Endothelial cell of umbilical vein (primary cell): ENCODE measurements around the gene UBL5. TPM values are rescaled to one million over a fixed set of nuclear protein-coding genes. Genes with fewer than 3 reads are reported as not detected.

Source experiments
- BruUV-seq: library from RNA; stranded (reverse); fragments of 400-500 nt; replicated peaks from 2 replicates; lab custom pipeline; 2021; lab: Mats Ljungman, UMichigan
- CTCF ChIA-PET: fragments of 300-600, 350-600 bp; sonication (Branson Sonifier 250); formaldehyde crosslinking; loops from one replicate; lab custom pipeline; 2021; ENCODE audit warnings: antibody characterized with exemption, inconsistent platforms; lab: Charles Lee
- POLR2A ChIA-PET: fragments of 300-600, 350-600 bp; sonication (Branson Sonifier 250); formaldehyde crosslinking; loops from one replicate; lab custom pipeline; 2021; ENCODE audit warnings: antibody characterized with exemption, inconsistent platforms; lab: Charles Lee
- DNase-seq: peaks from one replicate; pipeline ENCODE4 v3.0.0-alpha.2; 2011; ENCODE audit warnings: low read depth, low spot score
- FAIRE-seq: peaks from 2 replicates; lab custom pipeline; 2011; peaks lifted over from hg19 to GRCh38; lab: Jason Lieb, UNC
- H2AFZ ChIP-seq: 2 replicates; pipeline ENCODE4 v1.6.0; 2012; ENCODE audit warnings: low read depth, low read length, control low read depth, inconsistent platforms
- H3K27ac ChIP-seq: 2 replicates; pipeline ENCODE4 v1.5.1; 2011; ENCODE audit warnings: low read depth, mild to moderate bottlenecking, control low read depth, low read length, moderate library complexity; ENCODE audit not compliant: insufficient read depth
- H3K27me3 ChIP-seq, 2 experiments: 2 replicates each; pipeline versions ENCODE4 v1.6.0 to v1.6.1; 2011; ENCODE audit warnings: low read length in 2 of 2, mixed read lengths in 1 of 2; ENCODE audit not compliant: control insufficient read depth in 2 of 2, insufficient read depth in 2 of 2
- H3K36me3 ChIP-seq, 2 experiments: 2 replicates in 1 of 2; 3 replicates in 1 of 2; pipeline ENCODE4 v1.5.1; 2011; ENCODE audit warnings: low read length in 2 of 2, mild to moderate bottlenecking in 1 of 2, moderate library complexity in 1 of 2; ENCODE audit not compliant: control insufficient read depth in 2 of 2, insufficient read depth in 2 of 2; ENCODE audit errors: extremely low read depth in 1 of 2
- H3K4me1 ChIP-seq: 3 replicates; pipeline ENCODE4 v1.5.1; 2011; ENCODE audit warnings: mild to moderate bottlenecking, low read length; ENCODE audit not compliant: control insufficient read depth, insufficient read depth; ENCODE audit errors: extremely low read depth
- H3K4me2 ChIP-seq: 2 replicates; pipeline ENCODE4 v1.6.1; 2011; ENCODE audit warnings: low read length, control low read depth, mixed read lengths; ENCODE audit not compliant: insufficient read depth
- H3K4me3 ChIP-seq, 3 experiments: fragments of 200-600 bp in 1 of 3; sonication (generic), shearing (Covaris generic) in 1 of 3; replicated peaks in 1 of 3; 2 replicates each; pipeline ENCODE4 v1.5.1; 2011 to 2016; ENCODE audit warnings: control low read depth in 3 of 3, low read length in 3 of 3, mild to moderate bottlenecking in 2 of 3, inconsistent platforms in 1 of 3, low read depth in 1 of 3, moderate library complexity in 1 of 3; ENCODE audit not compliant: insufficient read depth in 1 of 3
- H3K79me2 ChIP-seq: 2 replicates; pipeline ENCODE4 v1.6.0; 2012; ENCODE audit warnings: low read length, inconsistent platforms; ENCODE audit not compliant: control insufficient read depth, insufficient read depth
- H3K9ac ChIP-seq: replicated peaks from 2 replicates; pipeline ENCODE3; 2011; ENCODE audit warnings: low read length, control low read depth; ENCODE audit not compliant: insufficient read depth; ENCODE audit errors: extremely low read depth
- H3K9me1 ChIP-seq: replicated peaks from 3 replicates; pipeline ENCODE4 v1.6.0; 2011; ENCODE audit warnings: mild to moderate bottlenecking, low read length; ENCODE audit not compliant: control insufficient read depth, insufficient read depth; ENCODE audit errors: extremely low read depth
- H3K9me3 ChIP-seq: replicated peaks from 2 replicates; pipeline ENCODE4 v1.5.1; 2012; ENCODE audit warnings: low read length, inconsistent platforms; ENCODE audit not compliant: control insufficient read depth, insufficient read depth
- H4K20me1 ChIP-seq: replicated peaks from 2 replicates; pipeline ENCODE3; 2011; ENCODE audit warnings: mild to moderate bottlenecking, low read length; ENCODE audit not compliant: control insufficient read depth, insufficient read depth; ENCODE audit errors: extremely low read depth
- EZH2 ChIP-seq: IDR thresholded peaks from 2 replicates; pipeline ENCODE4 v1.6.1; 2012; ENCODE audit warnings: borderline replicate concordance, low read depth, mild to moderate bottlenecking, moderate library complexity, low read length, inconsistent platforms; ENCODE audit not compliant: severe bottlenecking
- FOS ChIP-seq: IDR thresholded peaks from 2 replicates; pipeline ENCODE4 v1.6.1; 2011; ENCODE audit warnings: mild to moderate bottlenecking, low read length, moderate library complexity, borderline replicate concordance; ENCODE audit not compliant: insufficient read depth
- GATA2 ChIP-seq: IDR thresholded peaks from 2 replicates; pipeline ENCODE4 v1.7.0; 2011; ENCODE audit warnings: low read depth, mild to moderate bottlenecking, moderate library complexity, mixed read lengths, low read length; ENCODE audit not compliant: insufficient read length, insufficient read depth
- JUN ChIP-seq: IDR thresholded peaks from 2 replicates; pipeline ENCODE4 v1.6.1; 2011; ENCODE audit warnings: borderline replicate concordance, low read depth; ENCODE audit not compliant: insufficient read length, insufficient read depth
- MYC ChIP-seq: IDR thresholded peaks from one replicate; pipeline ENCODE4 v1.6.1; 2011; ENCODE audit warnings: mild to moderate bottlenecking, low read depth, low read length
- POLR2A ChIP-seq: IDR thresholded peaks from 2 replicates; pipeline ENCODE4 v1.6.1; 2012; ENCODE audit warnings: low read depth, mild to moderate bottlenecking, control low read depth, low read length
- POLR2AphosphoS5 ChIP-seq: IDR thresholded peaks from 2 replicates; pipeline ENCODE4 v1.6.1; 2012; ENCODE audit warnings: low read depth, mild to moderate bottlenecking, control low read depth, low read length, moderate library complexity; ENCODE audit not compliant: insufficient read depth
- dilution Hi-C: fragments of 300-500 bp; cut with MboI; formaldehyde crosslinking; loops from one replicate; pipeline ENCODE4 v1.15.0; 2019; ENCODE audit warnings: low sequenced_read_pairs; ENCODE audit not compliant: extremely low pct_ligation_motif_present
- intact Hi-C: fragments of 100-400 bp; cut with micrococcal nuclease; formaldehyde crosslinking; loops from one replicate; pipeline ENCODE4 v1.10.0; 2022
- polyA plus RNA-seq, 4 experiments: library from polyadenylated mRNA; depleted of rRNA in 3 of 4; stranded (reverse) in 3 of 4; unstranded in 1 of 4; fragments of >200 nt; gene quantifications; 2 replicates each; pipeline versions ENCODE4 v1.2.1 to v1.2.3, GENCODE V29; 2011 to 2012; ENCODE audit warnings: missing spikeins in 1 of 4
- total RNA-seq: library from RNA; stranded (reverse); gene quantifications from 2 replicates; pipeline ENCODE4 v1.2.3, GENCODE V29; 2021
- TF ChIP-seq, protein P1 (sequence below), 2 donors: IDR thresholded peaks; 1 replicate in 1 of 2; 2 replicates in 1 of 2; pipeline ENCODE4 v1.5.1; 2011; ENCODE audit warnings: low read length in 2 of 2, mild to moderate bottlenecking in 2 of 2, moderate library complexity in 2 of 2, control low read depth in 1 of 2, inconsistent platforms in 1 of 2, low read depth in 1 of 2; ENCODE audit not compliant: insufficient read depth in 1 of 2; ENCODE audit errors: extremely low read depth in 1 of 2
- TF ChIP-seq, protein P2 (sequence below): IDR thresholded peaks from 2 replicates; pipeline ENCODE4 v1.6.1; 2011; ENCODE audit not compliant: insufficient read depth, insufficient read length

UBL5 gene
- total and polyA plus RNA-seq, 2 donors (not counting 3 experiments of a cell fraction or from before 2014, with no cell fraction given) = 351 to 1,226 TPM

DNA sequence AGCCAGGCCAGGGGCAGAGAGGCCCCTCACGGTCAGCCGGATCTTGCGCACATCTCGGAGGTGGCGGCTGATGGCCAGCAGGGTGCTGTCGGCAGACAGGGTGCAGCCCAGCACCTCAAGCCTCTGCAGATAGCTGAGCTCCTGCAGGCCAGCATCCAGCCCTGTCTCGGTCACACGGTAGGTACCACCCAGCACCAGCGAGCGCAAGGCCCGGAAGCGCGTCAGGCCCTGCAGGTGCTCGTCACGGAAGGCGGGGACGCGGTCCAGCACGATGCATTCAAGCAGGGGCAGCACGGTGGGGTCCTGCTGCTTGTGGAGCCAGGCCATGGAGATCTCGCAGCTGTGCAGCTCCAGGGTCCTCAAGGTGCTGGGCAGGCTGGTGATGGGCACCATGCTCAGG, 16.6 kb upstream of the UBL5 start:
- intact Hi-C loops (no loop called here), dilution Hi-C loops (no loop called here)
- Histone ChIP-seq H3K4me2 (no peak overlapping the region), H2AFZ (no peak overlapping the region), H3K4me3 (no peak overlapping the region), H3K27me3 (no peaks in the 10 kb centered on the region), H3K27ac (no peak overlapping the region), H3K36me3 (peaks cover 13 to 26% of the 10 kb centered on the region in 2 experiments), H3K79me2 (peaks cover 6% of the 10 kb centered on the region), H3K9ac (no peak overlapping the region), H3K4me1 (no peaks in the 10 kb centered on the region), H3K9me3 (no peaks in the 10 kb centered on the region), H3K9me1 (no peaks in the 10 kb centered on the region), H4K20me1 (no peaks in the 10 kb centered on the region)
- ChIA-PET POLR2A (no interaction called here), CTCF (interaction anchor here (1.2 kb wide), 1 partner anchor 606 kb away, joined by 4 read pairs; no protein-coding TSS in a partner anchor)
- TF ChIP-seq JUN (no peak), EZH2 (no peak), MYC (no peak), GATA2 (no peak), POLR2AphosphoS5 (no peak), POLR2A (no peak), FOS (no peak)
- TF ChIP-seq, protein P1, sequence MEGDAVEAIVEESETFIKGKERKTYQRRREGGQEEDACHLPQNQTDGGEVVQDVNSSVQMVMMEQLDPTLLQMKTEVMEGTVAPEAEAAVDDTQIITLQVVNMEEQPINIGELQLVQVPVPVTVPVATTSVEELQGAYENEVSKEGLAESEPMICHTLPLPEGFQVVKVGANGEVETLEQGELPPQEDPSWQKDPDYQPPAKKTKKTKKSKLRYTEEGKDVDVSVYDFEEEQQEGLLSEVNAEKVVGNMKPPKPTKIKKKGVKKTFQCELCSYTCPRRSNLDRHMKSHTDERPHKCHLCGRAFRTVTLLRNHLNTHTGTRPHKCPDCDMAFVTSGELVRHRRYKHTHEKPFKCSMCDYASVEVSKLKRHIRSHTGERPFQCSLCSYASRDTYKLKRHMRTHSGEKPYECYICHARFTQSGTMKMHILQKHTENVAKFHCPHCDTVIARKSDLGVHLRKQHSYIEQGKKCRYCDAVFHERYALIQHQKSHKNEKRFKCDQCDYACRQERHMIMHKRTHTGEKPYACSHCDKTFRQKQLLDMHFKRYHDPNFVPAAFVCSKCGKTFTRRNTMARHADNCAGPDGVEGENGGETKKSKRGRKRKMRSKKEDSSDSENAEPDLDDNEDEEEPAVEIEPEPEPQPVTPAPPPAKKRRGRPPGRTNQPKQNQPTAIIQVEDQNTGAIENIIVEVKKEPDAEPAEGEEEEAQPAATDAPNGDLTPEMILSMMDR (IDR thresholded peaks at IDR 0.05; ENCODE audit: extremely low read depth in 1 of 2, insufficient read depth in 1 of 2, low read depth in 1 of 2, low read length in 2 of 2) = no peak
- TF ChIP-seq, protein P2, sequence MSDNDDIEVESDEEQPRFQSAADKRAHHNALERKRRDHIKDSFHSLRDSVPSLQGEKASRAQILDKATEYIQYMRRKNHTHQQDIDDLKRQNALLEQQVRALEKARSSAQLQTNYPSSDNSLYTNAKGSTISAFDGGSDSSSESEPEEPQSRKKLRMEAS = no peak
- FAIRE-seq = no peak
- BruUV-seq = no TSS peak
- no peak for DNase-seq
